ENCODE results near the gene CACHD1. TPM values are rescaled to one million over a fixed set of nuclear protein-coding genes. Genes with fewer than 3 reads are reported as not detected.
"Not testable (repeated sequence)": the region's sequence is repeated elsewhere in the genome, so short reads cannot be mapped to it uniquely, and the experiment has no call there.

CACHD1 gene
- total RNA-seq, 1 donor from 2014 or later: 0.14 TPM

GRCh38 chr1:64683419-64683818 is 213.5 kb downstream of the CACHD1 start:
- intact Hi-C loops (cut with micrococcal nuclease): loop anchor here (10.0 kb wide), 1 partner anchor 1001 kb away; no protein-coding TSS in a partner anchor

DNA sequence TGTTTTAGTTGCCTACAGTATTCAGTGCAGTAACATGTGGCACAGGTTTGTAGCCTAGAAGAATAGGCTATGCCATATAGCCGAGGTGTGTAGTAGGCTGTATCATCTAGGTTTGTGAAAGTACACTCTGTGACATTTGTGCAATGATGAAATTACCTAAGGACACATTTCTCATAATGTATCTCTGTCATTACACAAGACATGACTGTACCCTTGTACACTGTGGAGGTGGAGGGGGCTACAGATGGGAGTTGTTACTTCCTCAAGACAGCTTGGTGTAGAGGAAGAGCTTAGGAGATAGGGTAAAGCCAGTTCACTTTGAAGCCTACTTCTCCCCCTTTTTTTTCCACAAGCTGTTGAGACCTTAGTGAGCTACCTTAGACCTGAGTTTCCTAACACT is 215.3 kb downstream of the CACHD1 start:
- Mint-ChIP-seq H3K27ac (no peak overlapping the region), H3K4me3 (ENCODE audit: low read depth) (no peak overlapping the region), H3K27me3 (ENCODE audit: low read depth) (no peaks in the 10 kb centered on the region), H3K4me1 (ENCODE audit: low read depth) (no peaks in the 10 kb centered on the region), H3K9me3 (no peaks in the 10 kb centered on the region), H3K36me3 (ENCODE audit: low read depth) (no peaks in the 10 kb centered on the region)
- DNase-seq (ENCODE audit: low spot score): no peak
- intact Hi-C loops (cut with micrococcal nuclease): loop anchor here (10.0 kb wide), 1 partner anchor 1000 kb away; no protein-coding TSS in a partner anchor

More at GRCh38 chr1:64683419-64683818, 213.5 kb downstream of the CACHD1 start:
- Mint-ChIP-seq H3K27me3 (ENCODE audit: low read depth) (no peaks in the 10 kb centered on the region), H3K36me3 (ENCODE audit: low read depth) (no peaks in the 10 kb centered on the region), H3K27ac (no peak overlapping the region), H3K9me3 (no peaks in the 10 kb centered on the region), H3K4me1 (ENCODE audit: low read depth) (no peaks in the 10 kb centered on the region), H3K4me3 (ENCODE audit: low read depth) (no peak overlapping the region)
- DNase-seq (ENCODE audit: low spot score): no peak

GRCh38 chr1:64685765-64686341 is 215.9 kb downstream of the CACHD1 start:
- Mint-ChIP-seq H3K4me1 (ENCODE audit: low read depth) (no peaks in the 10 kb centered on the region), H3K9me3 (no peaks in the 10 kb centered on the region), H3K27ac (no peak overlapping the region), H3K4me3 (ENCODE audit: low read depth) (no peak overlapping the region), H3K27me3 (ENCODE audit: low read depth) (no peaks in the 10 kb centered on the region), H3K36me3 (ENCODE audit: low read depth) (no peaks in the 10 kb centered on the region)
- intact Hi-C loops (cut with micrococcal nuclease): loop anchor here (1.0 to 10.0 kb wide), 2 partner anchors 138 to 999 kb away; no protein-coding TSS in a partner anchor
- no peak for DNase-seq (ENCODE audit: low spot score)

- no peaks in the 10 kb centered on the region for H3K36me3 Mint-ChIP-seq (ENCODE audit: low read depth)
- no peaks in the 10 kb centered on the region for H3K9me3 Mint-ChIP-seq
- no peak overlapping the region for H3K27ac Mint-ChIP-seq
- DNase-seq (ENCODE audit: low spot score): no peak
- intact Hi-C loops (cut with micrococcal nuclease): loop anchor here (1.0 to 10.0 kb wide), 2 partner anchors 137 to 998 kb away; no protein-coding TSS in a partner anchor
- no peaks in the 10 kb centered on the region for H3K27me3 Mint-ChIP-seq (ENCODE audit: low read depth)
- no peak overlapping the region for H3K4me3 Mint-ChIP-seq (ENCODE audit: low read depth)
- peaks cover 7% of the 10 kb centered on the region for H3K4me1 Mint-ChIP-seq (ENCODE audit: low read depth)
Observed at GRCh38 chr1:64686828-64687724, 217.1 kb downstream of the CACHD1 start.

DNA sequence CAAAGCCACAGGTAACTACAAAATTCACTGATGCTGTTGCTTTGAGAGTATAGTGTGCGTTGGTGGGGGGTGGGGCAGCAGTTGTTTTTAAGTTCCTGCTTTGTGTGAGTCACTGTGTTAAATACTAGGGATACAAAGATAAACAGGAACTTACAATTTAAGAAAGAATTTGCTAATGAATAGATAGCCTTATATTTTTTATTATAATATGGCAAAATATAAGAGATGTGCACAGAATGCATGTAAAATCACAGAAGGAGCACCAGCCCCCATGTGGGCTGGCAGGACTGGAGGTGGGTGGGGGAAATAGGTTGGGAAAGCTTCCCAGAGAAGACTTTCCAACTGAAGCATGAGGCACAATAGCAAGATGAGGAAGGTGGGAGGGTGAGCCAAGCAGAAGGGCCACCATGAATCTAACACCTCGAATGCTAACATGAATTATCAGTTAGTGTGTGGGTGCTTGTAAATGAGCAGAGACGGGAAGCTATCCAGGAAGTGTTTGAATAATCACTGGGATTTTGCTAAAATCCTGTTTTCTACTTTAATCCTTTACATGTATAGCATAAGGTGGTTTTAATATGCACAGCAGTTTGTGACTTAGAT is 217.9 kb downstream of the CACHD1 start:
- peaks cover 8% of the 10 kb centered on the region for H3K4me1 Mint-ChIP-seq (ENCODE audit: low read depth)
- H3K27ac Mint-ChIP-seq: no peak overlapping the region
- intact Hi-C loops (cut with micrococcal nuclease): loop anchor here (10.0 kb wide), 1 partner anchor 997 kb away; no protein-coding TSS in a partner anchor
- no peaks in the 10 kb centered on the region for H3K9me3 Mint-ChIP-seq
- H3K36me3 Mint-ChIP-seq (ENCODE audit: low read depth): no peaks in the 10 kb centered on the region
- H3K27me3 Mint-ChIP-seq (ENCODE audit: low read depth): no peaks in the 10 kb centered on the region
- no peak overlapping the region for H3K4me3 Mint-ChIP-seq (ENCODE audit: low read depth)
- DNase-seq (ENCODE audit: low spot score): no peak

DNA sequence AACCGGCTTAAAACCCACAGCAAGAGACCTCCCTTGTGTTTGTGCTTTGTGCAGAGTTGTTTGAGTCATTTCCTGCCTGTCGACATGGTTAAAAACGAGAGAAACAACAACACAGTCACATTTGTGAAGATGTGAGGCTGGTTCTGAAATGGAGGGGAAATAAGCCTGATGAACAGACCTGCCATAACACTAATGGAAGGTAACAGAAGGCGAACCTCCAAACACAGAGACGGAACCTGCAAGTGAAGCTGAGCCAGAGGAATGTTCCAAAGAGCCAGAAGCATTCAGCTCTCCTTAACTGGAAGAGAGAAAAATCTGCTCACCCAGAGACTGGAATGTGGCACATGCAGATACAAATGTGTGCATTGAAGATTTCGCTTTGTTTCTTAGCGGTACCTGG is 221.7 kb downstream of the CACHD1 start:
- H3K9me3 Mint-ChIP-seq: no peaks in the 10 kb centered on the region
- no peak overlapping the region for H3K4me3 Mint-ChIP-seq (ENCODE audit: low read depth)
- no peaks in the 10 kb centered on the region for H3K36me3 Mint-ChIP-seq (ENCODE audit: low read depth)
- H3K27ac Mint-ChIP-seq: no peak overlapping the region
- intact Hi-C loops (cut with micrococcal nuclease): no loop called here
- peaks cover 8% of the 10 kb centered on the region for H3K4me1 Mint-ChIP-seq (ENCODE audit: low read depth)
- no peaks in the 10 kb centered on the region for H3K27me3 Mint-ChIP-seq (ENCODE audit: low read depth)
- no peak for DNase-seq (ENCODE audit: low spot score)

DNA sequence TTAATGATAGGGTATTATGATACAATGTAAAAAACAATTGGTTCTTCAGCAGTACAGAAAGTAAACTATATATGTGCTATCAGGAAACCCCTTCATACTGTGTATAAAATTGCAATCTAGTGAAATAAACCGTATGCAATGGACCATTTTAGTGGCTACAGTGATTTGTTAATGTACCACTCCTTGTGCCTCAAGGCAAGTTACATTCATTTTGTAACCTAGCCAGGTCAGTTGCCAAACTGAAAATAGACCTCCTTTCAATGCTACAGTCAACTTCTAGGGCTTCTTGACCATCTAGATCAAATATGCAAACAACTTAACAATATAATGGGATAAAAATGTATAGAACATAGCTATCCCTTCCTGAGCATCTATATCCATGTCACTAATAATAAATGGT is 223.0 kb downstream of the CACHD1 start:
- no peak overlapping the region for H3K27ac Mint-ChIP-seq
- H3K27me3 Mint-ChIP-seq (ENCODE audit: low read depth): no peaks in the 10 kb centered on the region

DNA sequence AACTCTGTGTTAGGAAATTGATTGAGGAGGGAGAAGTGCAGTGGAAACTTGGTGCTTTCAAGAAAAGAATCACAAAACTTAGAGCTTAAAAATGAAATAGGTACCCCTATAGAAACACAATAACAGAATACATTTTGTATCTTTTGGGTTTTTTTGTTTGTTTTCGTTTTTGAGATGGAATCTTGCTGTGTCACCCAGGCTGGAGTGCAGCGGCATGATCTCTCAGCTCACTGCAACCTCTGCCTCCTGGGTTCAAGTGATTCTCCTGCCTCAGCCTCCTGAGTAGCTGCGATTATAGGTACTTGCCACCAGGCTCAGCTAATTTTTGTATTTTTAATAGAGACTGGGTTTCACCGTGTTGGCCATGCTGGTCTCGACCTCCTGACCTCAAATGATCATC is 223.5 kb downstream of the CACHD1 start:
- no peak overlapping the region for H3K27ac Mint-ChIP-seq
- H3K9me3 Mint-ChIP-seq: no peaks in the 10 kb centered on the region
- H3K27me3 Mint-ChIP-seq (ENCODE audit: low read depth): no peaks in the 10 kb centered on the region
- intact Hi-C loops (cut with micrococcal nuclease): no loop called here
- peaks cover 8% of the 10 kb centered on the region for H3K4me1 Mint-ChIP-seq (ENCODE audit: low read depth)
- no peaks in the 10 kb centered on the region for H3K36me3 Mint-ChIP-seq (ENCODE audit: low read depth)
- H3K4me3 Mint-ChIP-seq (ENCODE audit: low read depth): no peak overlapping the region
- no peak for DNase-seq (ENCODE audit: low spot score)

More for the DNA sequence above, 223.0 kb downstream of the CACHD1 start:
- Mint-ChIP-seq H3K9me3 (no peaks in the 10 kb centered on the region), H3K4me1 (ENCODE audit: low read depth) (peaks cover 8% of the 10 kb centered on the region), H3K36me3 (ENCODE audit: low read depth) (no peaks in the 10 kb centered on the region), H3K4me3 (ENCODE audit: low read depth) (no peak overlapping the region)
- DNase-seq (ENCODE audit: low spot score): no peak
- intact Hi-C loops (cut with micrococcal nuclease): no loop called here

DNA sequence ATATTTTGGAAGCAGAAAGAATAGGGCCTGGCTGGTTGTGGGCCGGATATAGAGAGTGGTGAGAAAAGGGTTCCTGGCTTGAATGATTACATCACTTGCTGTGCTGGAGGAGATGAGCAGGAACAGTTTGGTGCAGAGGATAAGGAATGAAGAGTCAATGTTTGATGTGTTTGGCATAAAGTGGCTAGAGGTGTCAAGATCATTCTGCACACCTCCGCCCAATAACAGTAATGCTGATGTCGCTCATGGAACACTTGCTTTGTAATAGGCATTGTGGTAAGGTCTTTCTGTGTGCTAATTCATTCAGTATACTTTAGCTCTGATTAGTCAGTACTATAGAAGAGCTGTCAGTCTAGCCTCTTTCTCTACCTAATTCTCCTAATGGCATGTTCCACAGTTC is 226.9 kb downstream of the CACHD1 start:
- no peaks in the 10 kb centered on the region for H3K9me3 Mint-ChIP-seq
- no peak overlapping the region for H3K27ac Mint-ChIP-seq
- H3K27me3 Mint-ChIP-seq (ENCODE audit: low read depth): peaks cover 3% of the 10 kb centered on the region
- peaks cover 2% of the 10 kb centered on the region for H3K4me1 Mint-ChIP-seq (ENCODE audit: low read depth)
- H3K36me3 Mint-ChIP-seq (ENCODE audit: low read depth): no peaks in the 10 kb centered on the region
- intact Hi-C loops (cut with micrococcal nuclease): no loop called here
- H3K4me3 Mint-ChIP-seq (ENCODE audit: low read depth): no peak overlapping the region
- no peak for DNase-seq (ENCODE audit: low spot score)

DNA sequence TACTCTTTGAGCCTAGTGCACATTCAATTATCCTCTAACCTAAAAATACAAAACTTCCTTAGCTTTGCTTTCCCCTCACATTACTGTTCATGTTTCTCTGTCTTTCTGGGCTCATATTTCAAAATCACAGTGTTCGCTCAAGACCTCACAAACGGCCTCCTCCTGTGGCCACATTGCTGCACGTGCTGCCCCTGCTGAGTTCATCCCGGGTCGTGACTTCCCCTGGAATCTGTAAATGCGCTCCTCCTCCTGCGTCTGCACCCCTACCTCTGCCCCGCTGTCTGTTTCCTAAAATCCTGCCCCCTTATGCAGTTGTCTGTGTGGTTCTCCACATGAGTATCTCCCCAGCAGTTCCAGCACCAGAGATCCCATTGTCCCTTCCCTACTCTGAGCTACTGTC is 229.4 kb downstream of the CACHD1 start:
- H3K27ac Mint-ChIP-seq: no peak overlapping the region
- intact Hi-C loops (cut with micrococcal nuclease): no loop called here
- H3K9me3 Mint-ChIP-seq: no peaks in the 10 kb centered on the region
- H3K4me3 Mint-ChIP-seq (ENCODE audit: low read depth): no peak overlapping the region
- no peak for DNase-seq (ENCODE audit: low spot score)
- no peaks in the 10 kb centered on the region for H3K36me3 Mint-ChIP-seq (ENCODE audit: low read depth)
- H3K27me3 Mint-ChIP-seq (ENCODE audit: low read depth): peaks cover 3% of the 10 kb centered on the region
- H3K4me1 Mint-ChIP-seq (ENCODE audit: low read depth): no peaks in the 10 kb centered on the region

- H3K9me3 Mint-ChIP-seq: no peaks in the 10 kb centered on the region
- peaks cover 3% of the 10 kb centered on the region for H3K27me3 Mint-ChIP-seq (ENCODE audit: low read depth)
- H3K27ac Mint-ChIP-seq: no peak overlapping the region
- no peak overlapping the region for H3K4me3 Mint-ChIP-seq (ENCODE audit: low read depth)
- intact Hi-C loops (cut with micrococcal nuclease): no loop called here
- no peaks in the 10 kb centered on the region for H3K36me3 Mint-ChIP-seq (ENCODE audit: low read depth)
- no peaks in the 10 kb centered on the region for H3K4me1 Mint-ChIP-seq (ENCODE audit: low read depth)
- DNase-seq (ENCODE audit: low spot score): no peak
Observed at GRCh38 chr1:64701071-64701470, 231.1 kb downstream of the CACHD1 start.

DNA sequence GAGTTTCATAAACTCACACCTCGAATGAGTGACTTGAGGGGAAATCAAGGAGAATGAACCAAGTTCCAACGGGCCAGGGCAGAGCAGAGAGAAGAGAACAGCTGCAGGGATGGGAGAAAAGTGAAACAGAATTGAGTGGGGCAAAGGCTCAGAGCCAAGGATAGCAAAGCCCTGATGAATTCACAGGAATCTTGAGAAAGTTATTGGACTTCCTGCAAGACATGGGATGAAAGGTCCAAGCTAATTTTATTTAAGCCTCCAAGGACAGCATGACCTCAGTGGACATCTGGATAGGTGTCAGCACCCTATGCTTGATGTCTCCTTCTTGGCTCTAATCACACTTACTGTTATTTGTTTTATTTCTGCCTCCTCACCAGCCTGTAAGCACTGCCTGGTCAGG is 232.0 kb downstream of the CACHD1 start:
- no peak for DNase-seq (ENCODE audit: low spot score)
- no peak overlapping the region for H3K4me3 Mint-ChIP-seq (ENCODE audit: low read depth)
- peaks cover 3% of the 10 kb centered on the region for H3K27me3 Mint-ChIP-seq (ENCODE audit: low read depth)
- H3K9me3 Mint-ChIP-seq: no peaks in the 10 kb centered on the region
- H3K27ac Mint-ChIP-seq: no peak overlapping the region
- intact Hi-C loops (cut with micrococcal nuclease): no loop called here
- H3K4me1 Mint-ChIP-seq (ENCODE audit: low read depth): no peaks in the 10 kb centered on the region
- no peaks in the 10 kb centered on the region for H3K36me3 Mint-ChIP-seq (ENCODE audit: low read depth)

DNA sequence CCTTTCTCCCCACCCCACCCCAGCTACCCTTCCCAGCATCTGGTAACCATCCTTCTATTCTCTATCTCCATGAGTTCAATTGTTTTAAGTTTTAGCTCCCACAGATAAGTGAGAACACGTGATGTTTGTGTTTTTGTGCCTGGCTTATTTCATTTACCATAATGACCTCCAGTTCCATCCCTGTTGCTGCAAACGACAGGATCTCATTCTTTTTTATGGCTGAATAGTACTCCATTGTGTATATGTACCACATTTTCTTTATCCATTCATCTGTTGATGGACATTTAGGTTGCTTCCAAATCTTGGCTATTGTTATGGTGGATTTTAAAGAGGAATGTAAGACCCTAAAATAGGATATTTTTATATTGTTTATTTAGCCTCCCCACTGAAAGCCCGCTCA is 232.7 kb downstream of the CACHD1 start:
- H3K4me1 Mint-ChIP-seq (ENCODE audit: low read depth); intact Hi-C loops (cut with micrococcal nuclease); H3K27me3 Mint-ChIP-seq (ENCODE audit: low read depth); DNase-seq (ENCODE audit: low spot score); H3K36me3 Mint-ChIP-seq (ENCODE audit: low read depth); H3K9me3 Mint-ChIP-seq; H3K4me3 Mint-ChIP-seq (ENCODE audit: low read depth); H3K27ac Mint-ChIP-seq: not testable (repeated sequence)
